Activated T-helper 9 cell treated with anti-CD3 and anti-CD28 coated beads, Interleukin-2, amount 50 U/mL, for 16 hours (primary cell): Measurements from ENCODE around the gene ST6GALNAC4.

Source experiments
- DNase-seq: peaks from one replicate; pipeline ENCODE4 v3.0.0-alpha.2; 2020; ENCODE audit warnings: low read depth

Gene ST6GALNAC4

GRCh38 chr9:127912296-127912695 is 4.5 kb downstream of the ST6GALNAC4 start:
- no peak for DNase-seq

DNA sequence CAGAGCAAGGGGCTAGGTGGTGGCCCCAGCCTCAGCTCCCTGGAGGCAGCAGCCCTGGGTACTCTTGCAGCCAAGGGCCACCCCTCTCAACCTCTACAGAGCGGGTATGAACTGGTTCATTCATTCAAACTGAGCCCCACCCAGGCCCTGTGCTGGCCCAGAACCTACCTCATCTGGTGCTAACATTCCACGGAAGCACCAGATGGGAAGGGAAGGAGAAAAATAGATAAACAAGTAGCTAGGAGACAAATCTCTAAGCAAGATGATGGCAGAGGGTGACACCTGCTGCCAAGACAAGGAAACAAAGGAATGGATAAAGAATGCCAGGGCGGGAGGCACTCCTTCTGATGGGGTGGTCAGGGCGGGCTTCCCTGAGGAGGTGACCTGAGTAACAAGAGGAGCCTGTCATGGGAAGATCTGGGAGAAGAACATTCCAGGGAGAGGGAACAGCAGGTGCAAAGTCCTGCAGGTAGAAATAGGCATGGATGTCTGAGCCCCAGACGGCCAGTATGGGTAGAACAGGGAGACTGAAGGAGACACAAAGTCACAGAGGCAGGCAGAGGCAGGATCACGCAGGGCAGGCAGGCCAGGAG is 6.1 kb downstream of the ST6GALNAC4 start:
- DNase-seq: no peak

DNA sequence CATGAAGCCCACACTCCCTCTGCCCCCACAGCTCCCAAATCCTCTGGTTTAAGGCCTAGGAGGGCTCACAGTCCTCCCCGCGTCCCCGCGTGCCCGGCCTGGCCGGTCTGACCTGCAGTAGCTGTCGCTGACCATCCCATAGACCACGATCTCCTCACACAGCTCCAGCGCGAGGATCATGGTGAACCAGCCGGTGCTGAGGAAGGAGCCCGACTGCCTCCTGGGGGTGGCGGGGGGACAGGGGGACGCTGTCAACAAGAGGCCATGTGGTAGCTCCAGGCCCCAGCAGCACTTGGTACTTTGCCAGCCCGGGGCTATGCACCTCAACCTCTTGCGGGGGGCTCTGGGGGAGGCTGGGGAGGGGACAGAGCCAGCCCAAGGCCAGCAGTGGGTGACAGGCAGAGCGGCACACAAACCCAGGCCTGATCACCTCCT is 7.0 kb downstream of the ST6GALNAC4 start:
- no peak for DNase-seq

DNA sequence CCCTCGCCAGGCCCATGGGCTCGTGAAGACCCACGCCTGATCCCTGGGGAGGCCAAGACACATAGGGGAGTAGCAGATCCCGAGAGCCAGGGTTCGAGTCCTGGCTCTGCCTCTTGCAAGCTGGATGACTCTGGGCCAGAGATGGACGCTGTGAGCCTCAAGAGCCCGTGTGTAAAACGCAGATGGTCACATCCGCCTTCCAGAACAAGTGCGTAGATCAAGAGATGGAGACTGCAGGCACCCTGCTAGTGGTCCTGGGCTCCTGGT is 8.2 kb downstream of the ST6GALNAC4 start:
- no peak for DNase-seq

GRCh38 chr9:127907867-127908659 is 8.8 kb downstream of the ST6GALNAC4 start:
- DNase-seq: no peak

DNA sequence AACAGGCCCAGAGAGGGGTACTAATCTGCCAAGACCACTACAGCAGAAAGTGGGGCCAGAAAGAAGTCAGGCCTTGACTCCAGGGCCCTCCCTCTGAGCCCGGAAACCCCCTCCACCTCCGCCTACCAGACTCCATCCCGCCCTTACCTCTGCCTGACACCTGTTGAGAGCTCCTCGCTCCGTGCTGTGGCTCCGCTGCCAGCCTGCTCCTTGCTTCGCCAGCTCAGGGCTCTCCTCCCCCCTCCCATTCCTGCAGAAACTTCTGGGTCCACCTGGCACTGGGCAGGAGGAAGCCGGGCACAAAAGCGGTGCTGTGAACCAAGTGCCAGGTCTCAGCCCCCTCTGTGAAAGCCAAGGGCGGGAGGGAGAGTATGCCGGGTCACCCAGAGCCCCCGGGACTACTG is 11.1 kb downstream of the ST6GALNAC4 start:
- DNase-seq: peak; percentile 57

DNA sequence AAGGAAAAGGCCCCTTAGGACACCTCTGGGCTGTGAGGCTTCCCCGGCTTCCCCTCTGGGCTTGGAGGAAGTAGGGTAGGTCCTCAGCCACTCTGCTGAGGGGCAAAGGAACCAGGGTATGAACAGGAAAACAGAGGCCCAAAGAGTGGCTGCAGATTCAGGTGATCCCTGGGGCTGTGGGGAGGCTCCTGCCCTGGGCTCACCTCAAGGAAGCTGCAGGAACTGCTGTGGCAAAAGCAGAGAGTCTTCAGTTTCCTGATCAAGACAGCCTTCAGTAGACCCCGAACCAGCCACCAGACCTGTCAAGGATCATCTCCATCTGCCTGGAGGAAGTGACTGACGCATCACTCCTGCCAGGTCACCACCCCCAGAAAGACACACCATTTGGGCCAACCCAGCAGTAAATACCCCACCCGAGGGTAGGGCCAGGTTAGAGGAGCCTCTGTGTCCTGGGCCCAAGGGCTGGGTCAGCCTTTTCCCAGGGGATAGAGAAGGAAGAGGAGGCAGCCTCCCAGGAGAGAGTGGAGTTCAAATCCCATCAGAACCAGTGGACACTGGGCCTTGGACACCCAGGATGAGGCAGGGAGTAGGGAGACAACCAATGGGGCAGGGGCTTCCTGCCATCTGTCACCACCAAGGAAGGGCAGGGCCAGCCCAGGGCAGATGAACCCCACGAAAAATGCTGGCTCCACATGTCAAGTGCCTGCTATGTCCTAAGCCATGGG is 11.7 kb downstream of the ST6GALNAC4 start:
- DNase-seq: peak; percentile 41

- no peak for DNase-seq
Measured at GRCh38 chr9:127904561-127905003, 12.3 kb downstream of the ST6GALNAC4 start.

DNA sequence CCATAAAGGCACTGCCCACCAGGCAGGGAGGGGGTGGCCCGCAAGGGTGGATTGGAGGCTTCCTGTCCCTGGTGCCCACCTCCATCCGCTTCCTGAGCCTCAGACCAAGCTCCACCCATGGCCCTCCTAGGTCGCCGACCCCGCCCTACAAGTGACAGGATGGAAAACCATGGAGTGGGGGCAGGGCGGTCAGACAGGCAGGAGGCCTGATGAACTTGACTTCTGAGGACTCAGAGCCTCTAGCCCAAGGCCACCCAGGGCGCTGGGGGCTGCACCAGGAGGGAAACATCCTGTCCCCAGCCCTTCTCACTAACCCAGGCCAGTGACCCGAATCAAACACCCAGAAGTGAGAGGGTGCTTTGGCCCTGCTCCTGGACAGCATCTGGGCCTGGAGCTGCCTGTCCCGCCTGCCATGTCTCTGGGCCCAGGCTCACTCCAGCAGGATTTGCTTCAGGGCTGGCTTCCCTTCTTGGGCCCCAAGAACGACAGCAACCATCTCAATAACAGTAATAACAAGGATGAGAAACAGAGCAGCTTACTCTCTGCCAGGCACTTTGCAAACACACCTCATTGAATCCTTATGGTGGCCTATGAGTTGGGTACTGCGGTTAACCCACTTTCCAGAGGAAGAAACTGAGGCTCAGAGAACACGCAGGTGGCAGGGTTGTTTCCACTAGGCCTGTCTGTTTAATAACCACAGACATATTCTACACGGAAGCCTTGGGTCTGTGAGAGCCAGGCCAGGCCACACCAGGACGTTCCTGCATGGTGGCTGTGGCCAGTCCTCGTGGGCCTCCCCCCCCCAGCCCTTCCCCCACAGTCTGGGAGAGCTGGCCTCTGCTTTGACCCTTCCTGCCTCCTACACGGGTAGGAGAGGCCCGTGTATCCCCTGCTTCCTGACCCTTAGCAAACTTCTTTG is 13.0 kb downstream of the ST6GALNAC4 start:
- DNase-seq: peak; percentile 52

- DNase-seq: peak; percentile 62
Measured at GRCh38 chr9:127899128-127899943, 17.5 kb downstream of the ST6GALNAC4 start, which contains the start of gene ST6GALNAC6. TSS of gene ST6GALNAC6 (minus strand) at chr9:127899603. CDS start at chr9:127897981, 1,622 bp downstream.

DNA sequence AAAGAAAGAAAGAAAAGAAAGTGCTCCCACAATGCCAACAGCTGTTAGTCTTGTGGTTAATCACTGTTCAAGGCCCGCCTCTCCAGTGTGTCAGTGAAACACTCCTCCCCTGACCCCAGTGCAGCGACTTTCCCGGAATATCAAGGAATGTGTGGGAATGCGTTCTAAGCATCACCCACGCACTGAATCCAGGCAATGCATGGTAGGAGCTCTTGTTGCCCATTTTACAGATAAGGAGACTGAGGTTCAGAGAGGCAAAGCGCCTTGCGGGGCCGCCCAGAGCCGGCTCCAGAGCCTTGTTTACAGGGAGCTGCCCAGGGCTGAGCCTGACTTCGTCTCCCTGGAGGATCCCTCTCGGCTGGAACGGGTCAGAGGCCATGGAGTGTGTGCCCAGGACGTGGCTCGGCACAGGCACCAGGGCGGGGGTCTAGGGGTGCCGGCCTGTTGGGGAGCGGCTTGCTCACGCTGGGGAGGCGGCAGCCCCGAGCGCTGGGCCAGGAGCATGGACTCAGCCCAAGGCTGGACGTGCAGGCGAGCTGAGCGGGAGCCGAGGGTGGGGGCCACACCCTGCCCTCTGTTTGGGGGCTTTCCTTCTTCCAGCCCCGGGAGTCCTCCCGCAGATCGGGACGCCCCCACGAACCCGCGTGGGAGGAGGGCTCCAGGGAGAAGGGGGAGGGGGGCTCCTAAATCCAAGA is 18.3 kb downstream of the ST6GALNAC4 start:
- no peak for DNase-seq

- DNase-seq: no peak
Measured at GRCh38 chr9:127897193-127897692, 19.6 kb downstream of the ST6GALNAC4 start.

GRCh38 chr9:127896395-127897192 is 20.2 kb downstream of the ST6GALNAC4 start:
- DNase-seq: no peak

DNA sequence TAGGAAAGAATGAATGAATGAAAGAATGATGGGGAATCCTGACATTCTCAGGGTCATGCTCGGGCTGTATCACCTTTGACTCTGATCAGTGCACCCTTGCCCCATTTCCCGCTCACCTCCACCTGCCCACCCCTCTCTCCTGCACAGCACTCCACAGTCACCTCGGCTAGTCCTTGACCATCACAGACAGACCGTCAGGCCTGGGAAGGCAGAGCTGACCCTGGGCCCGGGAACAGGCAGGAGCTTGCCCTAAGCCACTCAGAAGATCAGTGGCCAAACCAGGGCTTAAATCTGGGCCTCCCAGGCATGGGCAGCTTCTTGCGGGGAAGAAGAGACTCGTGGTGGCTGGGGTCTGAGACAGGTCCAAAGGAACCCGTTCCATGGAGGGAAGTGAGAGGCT is 21.0 kb downstream of the ST6GALNAC4 start:
- DNase-seq: no peak

GRCh38 chr9:127893392-127893791 is 23.4 kb downstream of the ST6GALNAC4 start:
- DNase-seq: no peak

DNA sequence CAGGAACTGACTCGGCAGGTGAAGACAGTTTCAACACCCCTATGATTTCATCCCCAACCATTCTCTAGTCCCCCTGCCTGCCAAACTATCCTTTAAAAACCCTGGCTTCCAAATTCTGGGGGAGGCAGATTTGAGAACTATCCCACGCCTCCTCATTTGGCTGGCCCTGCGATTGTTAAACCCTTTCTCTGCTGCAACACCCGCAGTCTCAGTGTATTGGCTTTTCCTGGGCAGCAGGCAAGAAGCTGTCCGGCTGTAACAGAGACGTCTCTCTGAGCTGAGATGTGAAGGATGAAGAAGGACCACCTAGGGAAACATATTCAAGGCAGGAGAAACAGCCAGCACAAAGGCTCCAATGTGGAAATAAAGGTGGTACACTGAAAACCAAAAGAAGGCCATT is 24.0 kb downstream of the ST6GALNAC4 start:
- DNase-seq: no peak

DNA sequence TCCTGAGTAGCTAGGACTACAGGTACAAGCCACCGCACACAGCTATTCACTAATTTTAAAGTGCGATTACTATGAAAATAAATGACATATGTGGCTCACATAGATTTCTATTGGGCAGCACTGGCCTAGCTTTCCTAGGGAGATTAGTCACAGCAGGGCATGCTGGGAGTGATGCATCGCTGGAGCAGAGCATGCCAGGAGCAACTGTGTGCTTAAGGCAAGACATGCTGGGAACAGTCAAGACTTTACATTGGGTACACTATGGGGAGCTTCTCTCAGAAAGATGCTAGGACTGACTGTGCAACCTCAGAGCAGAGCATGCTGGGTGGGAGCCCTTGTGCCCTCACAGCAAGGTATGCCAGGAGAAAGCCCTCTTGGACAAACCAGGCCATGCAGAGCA is 26.8 kb downstream of the ST6GALNAC4 start:
- DNase-seq: no peak

DNA sequence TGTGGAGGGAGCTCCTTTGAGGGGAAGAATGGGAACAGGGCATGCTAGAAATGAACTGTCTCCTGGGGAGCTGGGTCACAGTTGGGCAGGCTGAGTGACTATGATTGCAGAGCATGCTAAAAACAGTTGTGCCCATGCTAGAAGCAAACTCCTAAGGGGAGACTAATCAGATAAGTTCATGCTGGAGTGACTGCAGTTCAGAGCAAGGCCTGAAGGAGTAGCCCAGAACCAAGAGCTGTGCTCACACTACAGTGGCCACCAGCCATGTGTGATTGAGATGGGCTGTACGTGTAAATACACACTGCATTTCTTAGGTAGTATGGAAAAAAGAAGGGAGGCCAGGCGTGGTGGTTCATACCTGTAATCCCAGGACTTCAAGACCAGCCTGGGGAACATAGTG is 29.0 kb downstream of the ST6GALNAC4 start:
- no peak for DNase-seq

GRCh38 chr9:127886401-127886972 is 30.4 kb downstream of the ST6GALNAC4 start:
- no peak for DNase-seq
